ENCODE results near the gene KIR3DL2. TPM values are rescaled to one million over a fixed set of nuclear protein-coding genes. Genes with fewer than 3 reads are reported as not detected.
"Not testable (repeated sequence)": the region's sequence is repeated elsewhere in the genome, so short reads cannot be mapped to it uniquely, and the experiment has no call there.

KIR3DL2 gene
- total and polyA plus RNA-seq, 4 donors: 0.20 TPM; not detected in 3

DNA sequence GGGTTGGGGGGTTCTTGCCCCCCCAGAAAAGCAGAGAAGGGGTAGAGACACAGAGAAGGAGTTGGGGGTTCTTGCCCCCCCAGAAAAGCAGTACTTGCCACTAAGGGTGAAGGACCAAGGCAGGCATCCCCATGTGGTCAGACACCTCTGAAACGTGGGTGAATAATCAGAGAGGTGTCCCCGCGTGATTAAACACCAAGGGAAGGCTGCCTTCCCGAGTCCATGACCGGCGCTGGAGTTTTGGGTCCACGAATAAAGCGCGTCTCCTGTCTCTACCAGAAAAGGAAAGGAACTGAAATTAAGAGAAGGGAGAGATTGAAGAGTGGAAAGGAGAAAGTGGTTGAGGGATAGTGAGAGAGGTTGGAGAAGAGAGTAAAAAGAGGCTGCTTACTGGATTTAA is 49.4 kb downstream of the KIR3DL2 start:
- intact Hi-C loops (cut with DNase I); H3K9me3 ChIP-seq (ENCODE audit: control insufficient read depth, low read length); H3K27ac ChIP-seq (ENCODE audit: low read depth in 1 of 2, low read length in 2 of 2); ATAC-seq (ENCODE audit: low FRiP score); H3K36me3 ChIP-seq (ENCODE audit: control insufficient read depth in 1 of 2, insufficient read depth in 2 of 2, low read length in 1 of 2); H3K4me3 ChIP-seq (ENCODE audit: low read length in 2 of 2); H3K27me3 ChIP-seq (ENCODE audit: control insufficient read depth in 1 of 2, insufficient read depth in 2 of 2, low read length in 1 of 2); H3K4me1 ChIP-seq (ENCODE audit: control insufficient read depth in 1 of 2, insufficient read depth in 2 of 2, low read length in 2 of 2): not testable (repeated sequence)
- DNase-seq: peak in 1 of 2 donors; percentile 16
- WGBS, 2 donors: 79 to 84% methylated on average over 9 of the region's 9 CpGs

DNA sequence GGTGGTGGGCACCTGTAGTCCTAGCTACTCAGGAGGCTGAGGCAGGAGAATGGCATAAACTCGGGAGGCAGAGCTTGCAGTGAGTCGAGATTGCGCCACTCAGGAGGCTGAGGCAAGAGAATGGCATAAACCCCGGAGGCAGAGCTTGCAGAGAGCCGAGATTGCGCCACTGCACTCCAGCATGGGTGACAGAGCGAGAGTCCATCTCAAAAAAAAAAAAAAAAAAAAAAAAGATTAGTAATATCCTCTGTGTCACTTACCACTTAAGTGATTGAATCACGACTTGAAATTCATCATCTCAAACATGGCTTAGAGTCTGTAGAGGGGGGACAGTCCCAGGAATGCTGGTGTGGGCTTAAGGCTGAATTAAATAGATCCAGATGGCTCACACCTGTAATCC is 50.9 kb downstream of the KIR3DL2 start:
- H3K4me3 ChIP-seq (ENCODE audit: low read length in 2 of 2); H3K27ac ChIP-seq (ENCODE audit: low read depth in 1 of 2, low read length in 2 of 2); intact Hi-C loops (cut with DNase I); H3K4me1 ChIP-seq (ENCODE audit: control insufficient read depth in 1 of 2, insufficient read depth in 2 of 2, low read length in 2 of 2); ATAC-seq (ENCODE audit: low FRiP score); H3K27me3 ChIP-seq (ENCODE audit: control insufficient read depth in 1 of 2, insufficient read depth in 2 of 2, low read length in 1 of 2); H3K9me3 ChIP-seq (ENCODE audit: control insufficient read depth, low read length); H3K36me3 ChIP-seq (ENCODE audit: control insufficient read depth in 1 of 2, insufficient read depth in 2 of 2, low read length in 1 of 2): not testable (repeated sequence)
- WGBS, 2 donors: 78 to 82% methylated on average over 8 of the region's 8 CpGs
- DNase-seq: peak in 1 of 2 donors; percentile 69

DNA sequence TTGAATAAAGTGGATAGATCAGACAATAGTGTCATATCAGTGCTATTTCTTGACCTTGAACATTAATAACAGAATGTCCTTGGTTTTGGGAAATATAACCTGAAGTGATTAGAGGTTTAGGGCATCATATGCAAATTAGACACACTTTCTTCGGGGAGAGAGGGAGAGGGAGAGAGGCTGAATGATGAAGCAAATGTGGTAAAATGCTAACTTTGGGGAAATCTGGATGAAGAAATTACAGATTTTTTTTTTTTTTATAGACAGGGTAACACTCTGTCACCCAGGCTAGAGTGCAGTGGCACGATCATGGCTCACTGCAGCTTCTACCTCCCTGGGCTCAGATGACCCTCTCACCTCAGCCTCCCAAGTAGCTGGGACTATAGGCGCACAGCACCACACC is 51.8 kb downstream of the KIR3DL2 start:
- ATAC-seq (ENCODE audit: low FRiP score) (no peak), DNase-seq (no peak)
- H3K36me3 ChIP-seq (ENCODE audit: control insufficient read depth in 1 of 2, insufficient read depth in 2 of 2, low read length in 1 of 2): no peaks in the 10 kb centered on the region
- WGBS, 2 donors: 72 to 87% methylated on average over 3 of the region's 3 CpGs
- intact Hi-C loops (cut with DNase I): no loop called here
- no peaks in the 10 kb centered on the region for H3K9me3 ChIP-seq (ENCODE audit: control insufficient read depth, low read length)
- no peaks in the 10 kb centered on the region for H3K27me3 ChIP-seq (ENCODE audit: control insufficient read depth in 1 of 2, insufficient read depth in 2 of 2, low read length in 1 of 2)
- no peaks in the 10 kb centered on the region for H3K4me1 ChIP-seq (ENCODE audit: control insufficient read depth in 1 of 2, insufficient read depth in 2 of 2, low read length in 2 of 2)
- no peak overlapping the region for H3K27ac ChIP-seq (ENCODE audit: low read depth in 1 of 2, low read length in 2 of 2)
- no peak overlapping the region for H3K4me3 ChIP-seq (ENCODE audit: low read length in 2 of 2)

DNA sequence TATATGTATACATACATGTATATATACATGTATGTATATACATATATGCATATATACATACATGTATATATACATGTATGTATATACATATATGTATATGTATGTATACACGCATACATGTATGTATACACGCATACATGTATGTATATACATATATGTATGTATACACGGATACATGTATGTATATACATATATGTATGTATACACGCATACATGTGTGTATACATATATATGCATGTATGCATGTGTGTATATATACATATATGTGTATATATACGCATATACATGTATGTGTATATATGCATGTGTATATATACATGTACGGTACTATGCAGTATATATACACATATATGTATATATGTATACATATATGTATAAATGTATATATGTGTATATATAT is 53.1 kb downstream of the KIR3DL2 start:
- Histone ChIP-seq H3K27ac (ENCODE audit: low read depth in 1 of 2, low read length in 2 of 2) (no peak overlapping the region), H3K9me3 (ENCODE audit: control insufficient read depth, low read length) (no peaks in the 10 kb centered on the region), H3K36me3 (ENCODE audit: control insufficient read depth in 1 of 2, insufficient read depth in 2 of 2, low read length in 1 of 2) (no peaks in the 10 kb centered on the region), H3K4me1 (ENCODE audit: control insufficient read depth in 1 of 2, insufficient read depth in 2 of 2, low read length in 2 of 2) (no peaks in the 10 kb centered on the region), H3K27me3 (ENCODE audit: control insufficient read depth in 1 of 2, insufficient read depth in 2 of 2, low read length in 1 of 2) (no peaks in the 10 kb centered on the region), H3K4me3 (ENCODE audit: low read length in 2 of 2) (no peak overlapping the region)
- 93 to 95% methylated on average over 6 of the region's 6 CpGs for WGBS, 2 donors
- DNase-seq (no peak), ATAC-seq (ENCODE audit: low FRiP score) (no peak)
- intact Hi-C loops (cut with DNase I): no loop called here

DNA sequence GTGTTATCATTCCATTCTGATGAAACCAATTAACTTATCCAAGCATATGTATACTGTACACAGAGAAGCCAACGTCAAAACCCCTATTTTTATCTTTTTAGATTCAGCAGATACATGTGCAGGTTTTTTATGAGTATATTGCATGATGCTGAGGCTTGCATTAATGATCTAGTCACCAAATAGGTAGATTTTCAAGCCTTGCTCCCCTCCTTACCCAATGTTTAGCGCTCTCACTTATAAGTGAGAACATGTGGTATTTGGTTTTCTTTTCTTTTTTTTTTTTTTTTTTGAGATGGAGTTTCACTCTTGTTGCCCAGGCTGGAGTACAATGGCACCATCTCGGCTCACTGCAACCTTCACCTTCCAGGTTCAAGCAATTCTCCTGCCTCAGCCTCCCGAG is 54.0 kb downstream of the KIR3DL2 start:
- H3K4me3 ChIP-seq (ENCODE audit: low read length in 2 of 2); DNase-seq; ATAC-seq (ENCODE audit: low FRiP score); H3K9me3 ChIP-seq (ENCODE audit: control insufficient read depth, low read length); intact Hi-C loops (cut with DNase I); H3K27me3 ChIP-seq (ENCODE audit: control insufficient read depth in 1 of 2, insufficient read depth in 2 of 2, low read length in 1 of 2); H3K4me1 ChIP-seq (ENCODE audit: control insufficient read depth in 1 of 2, insufficient read depth in 2 of 2, low read length in 2 of 2); H3K27ac ChIP-seq (ENCODE audit: low read depth in 1 of 2, low read length in 2 of 2); H3K36me3 ChIP-seq (ENCODE audit: control insufficient read depth in 1 of 2, insufficient read depth in 2 of 2, low read length in 1 of 2): not testable (repeated sequence)
- WGBS, 2 donors: 78 to 82% methylated on average over 4 of the region's 4 CpGs

DNA sequence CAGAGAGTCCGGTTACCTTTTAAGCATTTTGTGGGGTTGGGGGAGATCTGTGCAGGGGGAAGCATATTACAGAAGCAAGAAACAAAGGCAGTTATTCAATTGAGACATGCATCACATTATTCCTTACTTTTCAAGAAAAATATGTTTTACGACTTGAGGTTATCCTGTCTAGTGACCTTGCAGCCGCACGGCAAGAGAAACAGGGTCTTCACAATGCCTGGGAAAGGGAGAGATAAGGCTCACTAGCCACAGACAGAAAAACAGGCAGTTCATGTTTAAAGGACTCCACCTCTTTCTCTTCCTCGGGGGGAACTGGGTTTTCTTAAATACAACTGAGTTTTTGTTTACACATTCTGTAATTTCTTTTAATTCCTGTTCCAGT is 55.2 kb downstream of the KIR3DL2 start:
- no peak overlapping the region for H3K4me3 ChIP-seq (ENCODE audit: low read length in 2 of 2)
- ATAC-seq (ENCODE audit: low FRiP score): no peak
- no peaks in the 10 kb centered on the region for H3K36me3 ChIP-seq (ENCODE audit: control insufficient read depth in 1 of 2, insufficient read depth in 2 of 2, low read length in 1 of 2)

DNA sequence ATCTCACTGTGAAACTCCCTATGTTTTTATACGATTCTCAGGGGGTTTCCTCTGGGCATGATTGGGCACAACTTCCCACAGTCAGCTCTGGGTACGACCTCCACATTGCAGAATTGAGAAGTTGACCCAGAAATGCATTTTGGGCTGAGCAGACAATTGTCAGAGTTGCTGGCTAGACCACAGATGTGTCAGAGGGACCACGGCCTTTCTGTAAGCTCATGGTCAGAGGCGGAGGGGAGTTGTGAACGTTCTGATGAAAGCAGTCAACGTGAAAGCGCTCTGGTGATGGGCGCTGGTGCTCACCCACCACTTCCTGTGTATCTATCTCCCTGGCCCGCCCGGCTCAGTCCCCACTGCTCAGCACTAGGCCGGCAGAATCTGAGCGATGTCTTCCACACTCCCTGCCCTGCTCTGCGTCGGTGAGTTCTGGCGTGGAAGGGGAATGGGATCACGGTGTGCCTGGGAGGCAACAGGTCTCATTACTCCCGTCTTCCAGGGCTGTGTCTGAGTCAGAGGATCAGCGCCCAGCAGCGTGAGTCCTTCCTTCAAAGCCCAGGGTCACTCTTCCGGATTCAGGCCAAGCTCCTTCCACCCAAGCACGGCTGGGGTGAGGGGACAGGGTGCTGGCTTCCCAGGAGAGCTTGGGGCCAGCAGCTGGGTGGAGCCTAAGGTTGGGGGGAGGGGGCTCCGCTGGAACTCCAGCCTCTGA is 55.7 kb downstream of the KIR3DL2 start, which contains the start of gene NCR1:
NCR1 (plus strand) TSS at position 346 of the 709 bp plus-strand sequence; CDS start at position 386, 40 bp downstream.
- Histone ChIP-seq H3K4me1 (ENCODE audit: control insufficient read depth in 1 of 2, insufficient read depth in 2 of 2, low read length in 2 of 2) (no peaks in the 10 kb centered on the region), H3K27ac (ENCODE audit: low read depth in 1 of 2, low read length in 2 of 2) (no peak within 1 kb of the TSS), H3K36me3 (ENCODE audit: control insufficient read depth in 1 of 2, insufficient read depth in 2 of 2, low read length in 1 of 2) (no peaks in the 10 kb centered on the region), H3K4me3 (ENCODE audit: low read length in 2 of 2) (no peak within 1 kb of the TSS), H3K9me3 (ENCODE audit: control insufficient read depth, low read length) (no peaks in the 10 kb centered on the region), H3K27me3 (ENCODE audit: control insufficient read depth in 1 of 2, insufficient read depth in 2 of 2, low read length in 1 of 2) (no peaks in the 10 kb centered on the region)
- peak in 1 of 2 donors; percentile 72 for DNase-seq
- 37 to 39% methylated on average over 22 of the region's 22 CpGs for WGBS, 2 donors
- ATAC-seq (ENCODE audit: low FRiP score): no peak
- intact Hi-C loops (cut with DNase I): no loop called here

More for the DNA sequence above, 55.2 kb downstream of the KIR3DL2 start:
- Histone ChIP-seq H3K27ac (ENCODE audit: low read depth in 1 of 2, low read length in 2 of 2) (no peak overlapping the region), H3K4me1 (ENCODE audit: control insufficient read depth in 1 of 2, insufficient read depth in 2 of 2, low read length in 2 of 2) (no peaks in the 10 kb centered on the region), H3K9me3 (ENCODE audit: control insufficient read depth, low read length) (no peaks in the 10 kb centered on the region), H3K27me3 (ENCODE audit: control insufficient read depth in 1 of 2, insufficient read depth in 2 of 2, low read length in 1 of 2) (no peaks in the 10 kb centered on the region)
- intact Hi-C loops (cut with DNase I): no loop called here
- 34 to 40% methylated on average over 5 of the region's 5 CpGs for WGBS, 2 donors
- peak in 1 of 2 donors; percentile 22 for DNase-seq

DNA sequence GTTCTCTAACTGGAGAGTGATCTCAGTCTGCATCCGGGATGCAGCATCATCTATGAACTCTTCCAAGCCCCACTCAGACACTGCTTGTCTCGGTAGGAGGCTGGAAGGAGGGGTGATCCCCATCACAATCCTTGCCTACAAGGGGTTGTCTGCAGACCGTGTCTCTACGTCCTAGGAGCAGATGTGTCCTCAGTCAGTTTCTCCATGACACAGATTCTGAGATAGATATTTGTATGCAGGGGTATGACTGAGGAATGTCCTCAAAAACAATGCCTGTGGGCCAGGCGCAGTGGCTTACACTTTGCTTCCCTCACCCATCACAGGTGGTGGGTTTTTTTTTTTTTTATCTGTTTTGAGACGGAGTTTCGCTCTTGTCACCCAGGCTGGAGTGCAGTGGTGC is 56.6 kb downstream of the KIR3DL2 start:
- Histone ChIP-seq H3K27ac (ENCODE audit: low read depth in 1 of 2, low read length in 2 of 2) (no peak overlapping the region), H3K27me3 (ENCODE audit: control insufficient read depth in 1 of 2, insufficient read depth in 2 of 2, low read length in 1 of 2) (no peaks in the 10 kb centered on the region), H3K9me3 (ENCODE audit: control insufficient read depth, low read length) (no peaks in the 10 kb centered on the region), H3K36me3 (ENCODE audit: control insufficient read depth in 1 of 2, insufficient read depth in 2 of 2, low read length in 1 of 2) (no peaks in the 10 kb centered on the region), H3K4me3 (ENCODE audit: low read length in 2 of 2) (no peak overlapping the region), H3K4me1 (ENCODE audit: control insufficient read depth in 1 of 2, insufficient read depth in 2 of 2, low read length in 2 of 2) (no peaks in the 10 kb centered on the region)
- 77 to 81% methylated on average over 7 of the region's 7 CpGs for WGBS, 2 donors
- intact Hi-C loops (cut with DNase I): no loop called here
- DNase-seq: peak in 1 of 2 donors; percentile 14
- no peak for ATAC-seq (ENCODE audit: low FRiP score)

DNA sequence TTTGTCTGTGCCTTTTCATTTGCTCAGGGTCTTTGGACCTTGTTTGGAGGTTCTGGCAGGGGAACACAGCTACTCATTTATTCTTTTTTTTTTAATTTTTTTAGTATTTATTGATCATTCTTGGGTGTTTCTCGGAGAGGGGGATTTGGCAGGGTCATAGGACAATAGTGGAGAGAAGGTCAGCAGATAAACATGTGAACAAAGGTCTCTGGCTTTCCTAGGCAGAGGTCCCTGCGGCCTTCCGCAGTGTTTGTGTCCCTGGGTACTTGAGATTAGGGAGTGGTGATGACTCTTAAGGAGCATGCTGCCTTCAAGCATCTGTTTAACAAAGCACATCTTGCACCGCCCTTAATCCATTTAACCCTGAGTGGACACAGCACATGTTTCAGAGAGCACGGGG is 57.7 kb downstream of the KIR3DL2 start:
- intact Hi-C loops (cut with DNase I); H3K4me3 ChIP-seq (ENCODE audit: low read length in 2 of 2); ATAC-seq (ENCODE audit: low FRiP score); DNase-seq; H3K9me3 ChIP-seq (ENCODE audit: control insufficient read depth, low read length); H3K27ac ChIP-seq (ENCODE audit: low read depth in 1 of 2, low read length in 2 of 2); H3K27me3 ChIP-seq (ENCODE audit: control insufficient read depth in 1 of 2, insufficient read depth in 2 of 2, low read length in 1 of 2); H3K36me3 ChIP-seq (ENCODE audit: control insufficient read depth in 1 of 2, insufficient read depth in 2 of 2, low read length in 1 of 2); H3K4me1 ChIP-seq (ENCODE audit: control insufficient read depth in 1 of 2, insufficient read depth in 2 of 2, low read length in 2 of 2): not testable (repeated sequence)
- WGBS, 2 donors: 74 to 78% methylated on average over 2 to 4 of the region's 5 CpGs

Measured in aorta (tissue), 5 donors.